Left forelimb (tissue), 1 donor: ENCODE data around the gene REXO4.

ENCODE experiments used
- DNase-seq: peaks from one replicate; pipeline ENCODE4 v3.0.0-alpha.2; 2018; ENCODE audit warnings: low spot score

The REXO4 gene

DNA sequence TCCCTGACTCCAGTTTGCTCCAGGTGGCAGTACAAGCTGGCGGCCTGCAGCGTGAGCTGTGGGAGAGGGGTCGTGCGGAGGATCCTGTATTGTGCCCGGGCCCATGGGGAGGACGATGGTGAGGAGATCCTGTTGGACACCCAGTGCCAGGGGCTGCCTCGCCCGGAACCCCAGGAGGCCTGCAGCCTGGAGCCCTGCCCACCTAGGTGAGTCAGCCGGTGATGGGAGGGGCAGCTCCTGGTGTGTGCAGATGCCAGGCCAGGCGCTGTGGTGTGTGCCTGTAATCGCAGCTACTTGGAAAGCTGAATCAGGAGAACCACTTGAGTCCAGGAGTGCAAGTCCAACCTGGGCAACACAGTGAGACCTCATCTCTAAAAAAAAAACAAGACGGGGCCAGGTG is 31.9 kb upstream of the REXO4 start:
- no peak for DNase-seq

DNA sequence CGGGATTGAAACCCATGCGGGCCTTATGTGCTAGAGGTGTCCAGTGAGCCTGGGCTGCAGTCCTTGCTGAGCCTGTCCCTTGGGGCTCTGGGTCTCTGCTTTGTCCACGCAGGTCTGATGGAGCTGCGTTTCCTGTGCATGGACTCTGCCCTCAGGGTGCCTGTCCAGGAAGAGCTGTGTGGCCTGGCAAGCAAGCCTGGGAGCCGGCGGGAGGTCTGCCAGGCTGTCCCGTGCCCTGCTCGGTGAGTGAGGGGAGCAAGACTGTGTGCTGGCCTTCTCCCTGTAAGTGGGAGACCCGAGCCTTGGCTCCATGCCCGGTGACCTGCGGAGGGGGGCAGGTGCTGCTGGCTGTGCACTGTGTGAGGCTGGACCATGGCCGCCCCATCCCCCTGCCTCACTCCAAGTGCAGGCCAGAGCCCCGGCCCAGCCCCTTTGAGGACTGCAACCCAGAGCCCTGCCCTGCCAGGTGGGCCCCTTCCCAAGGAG is 30.7 kb upstream of the REXO4 start:
- no peak for DNase-seq

DNA sequence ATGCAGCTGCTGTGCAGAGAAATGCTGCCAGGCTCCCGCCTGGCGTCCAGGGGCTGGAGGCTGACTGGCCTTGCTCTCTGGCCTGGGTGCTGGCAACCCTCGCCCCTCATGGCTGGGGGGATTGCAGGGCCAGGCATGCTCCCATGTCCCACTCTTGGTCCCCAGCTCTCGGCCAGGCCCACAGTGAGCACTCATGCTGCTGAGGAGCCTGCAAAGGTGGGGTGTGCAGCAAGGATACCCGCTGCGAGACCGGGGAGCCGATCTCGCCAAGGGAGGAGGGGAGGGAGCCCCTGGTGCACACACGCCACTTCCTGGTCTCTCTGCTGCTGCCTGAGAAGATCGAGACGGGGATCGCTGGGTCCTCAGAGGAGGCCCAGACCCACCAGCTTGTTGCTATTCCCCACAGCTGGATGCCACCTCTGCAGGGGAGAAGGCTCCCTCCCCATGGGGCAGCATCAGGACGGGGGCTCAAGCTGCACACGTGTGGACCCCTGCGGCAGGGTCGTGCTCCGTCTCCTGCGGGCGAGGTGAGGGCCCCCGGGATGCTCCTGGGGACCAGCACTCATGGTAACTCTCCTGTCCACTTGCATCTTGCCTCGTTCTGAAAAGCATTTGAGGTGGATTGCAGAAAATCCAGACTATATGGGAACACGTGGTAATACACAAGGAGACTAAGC is 27.6 kb upstream of the REXO4 start:
- DNase-seq = no peak

DNA sequence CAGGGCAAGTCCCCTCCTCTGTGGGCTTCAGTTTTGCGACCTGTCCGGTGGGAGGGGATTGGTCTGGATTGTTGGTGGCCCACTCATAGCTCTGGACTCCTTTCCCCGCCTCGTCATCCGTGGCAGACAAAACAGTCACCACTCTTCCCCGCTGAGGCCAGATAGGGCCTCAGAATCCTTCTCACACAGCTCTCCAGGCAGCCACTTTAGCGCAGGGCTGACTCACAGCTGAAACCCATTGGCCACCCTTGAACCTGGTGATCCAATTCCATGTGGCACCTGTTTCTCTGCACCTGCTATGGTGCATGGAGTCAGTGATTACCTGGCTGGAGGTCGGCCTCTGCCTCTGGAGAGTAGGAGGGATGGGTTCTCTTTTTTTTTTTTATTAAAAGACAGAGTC is 26.2 kb upstream of the REXO4 start:
- DNase-seq = no peak

DNA sequence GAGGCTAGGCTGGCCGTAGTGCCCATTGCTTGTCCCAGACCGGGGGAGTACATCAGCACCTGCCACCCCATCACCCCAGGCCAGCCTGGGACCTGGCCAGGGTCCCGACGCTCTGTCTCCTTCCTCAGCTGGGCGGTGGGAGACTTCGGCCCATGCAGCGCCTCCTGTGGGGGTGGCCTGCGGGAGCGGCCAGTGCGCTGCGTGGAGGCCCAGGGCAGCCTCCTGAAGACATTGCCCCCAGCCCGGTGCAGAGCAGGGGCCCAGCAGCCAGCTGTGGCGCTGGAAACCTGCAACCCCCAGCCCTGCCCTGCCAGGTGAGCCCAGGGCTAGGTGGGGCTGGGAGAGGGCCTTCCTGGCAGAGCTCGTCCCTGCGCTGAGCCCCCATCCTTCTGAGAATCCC is 25.4 kb upstream of the REXO4 start:
- no peak for DNase-seq

DNA sequence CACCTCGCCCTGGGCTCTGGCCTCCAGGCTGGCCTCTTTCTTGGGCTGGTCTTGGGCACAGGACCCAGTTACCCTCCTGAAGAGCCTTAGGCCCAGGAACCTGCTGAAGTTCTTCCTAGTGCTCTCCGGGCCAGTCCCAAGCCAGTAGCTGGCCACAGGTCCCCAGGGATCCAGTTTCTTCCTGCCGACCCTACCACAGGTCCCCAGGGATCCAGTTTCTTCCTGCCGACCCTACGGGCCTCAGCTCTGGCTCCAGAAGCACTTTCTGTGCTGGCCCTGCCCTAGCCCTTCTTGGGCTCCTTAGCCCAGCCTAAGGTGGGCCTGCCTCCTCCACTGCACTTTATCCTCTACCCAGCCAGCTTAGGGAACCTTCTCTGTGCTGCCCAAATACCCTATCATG is 23.8 kb upstream of the REXO4 start:
- DNase-seq = no peak

DNA sequence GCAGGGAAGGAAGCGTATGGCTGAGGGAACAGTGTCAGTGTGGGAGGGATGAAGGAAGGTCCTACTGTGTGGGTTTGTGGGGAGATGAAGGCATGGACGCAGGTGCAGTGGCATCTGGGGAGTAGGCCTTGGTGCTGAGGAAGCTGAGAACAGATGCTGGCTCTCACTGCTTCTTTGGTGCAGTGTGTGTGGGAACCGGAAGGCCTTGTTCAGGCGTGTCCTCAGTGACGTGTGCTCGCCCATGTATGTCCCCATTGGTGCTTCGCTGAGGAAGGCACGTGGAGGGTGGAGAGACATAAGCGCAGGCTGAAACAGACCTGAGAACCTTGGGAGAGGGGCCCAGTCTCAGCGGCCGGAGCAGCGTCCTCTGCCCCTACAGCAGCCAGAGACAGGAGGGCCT is 23.1 kb upstream of the REXO4 start:
- no peak for DNase-seq

DNA sequence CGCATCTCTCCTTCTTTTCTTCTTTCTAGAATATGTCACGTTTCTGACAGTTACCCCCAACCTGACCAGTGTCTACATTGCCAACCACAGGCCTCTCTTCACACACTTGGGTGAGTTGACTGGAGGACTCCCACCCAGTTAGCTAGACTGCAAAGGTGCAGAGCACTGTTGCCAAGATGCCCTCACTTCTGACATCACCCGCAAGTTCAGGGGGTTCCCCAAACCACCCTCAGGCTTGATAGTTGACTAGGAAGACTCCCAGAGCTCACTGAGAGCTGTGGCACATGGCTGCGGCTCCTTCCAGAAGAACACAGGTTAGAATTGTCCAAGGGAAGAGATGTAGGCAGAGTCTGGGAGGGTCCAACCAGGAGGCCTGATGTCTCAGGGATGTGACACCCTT is 21.5 kb upstream of the REXO4 start:
- no peak for DNase-seq

DNA sequence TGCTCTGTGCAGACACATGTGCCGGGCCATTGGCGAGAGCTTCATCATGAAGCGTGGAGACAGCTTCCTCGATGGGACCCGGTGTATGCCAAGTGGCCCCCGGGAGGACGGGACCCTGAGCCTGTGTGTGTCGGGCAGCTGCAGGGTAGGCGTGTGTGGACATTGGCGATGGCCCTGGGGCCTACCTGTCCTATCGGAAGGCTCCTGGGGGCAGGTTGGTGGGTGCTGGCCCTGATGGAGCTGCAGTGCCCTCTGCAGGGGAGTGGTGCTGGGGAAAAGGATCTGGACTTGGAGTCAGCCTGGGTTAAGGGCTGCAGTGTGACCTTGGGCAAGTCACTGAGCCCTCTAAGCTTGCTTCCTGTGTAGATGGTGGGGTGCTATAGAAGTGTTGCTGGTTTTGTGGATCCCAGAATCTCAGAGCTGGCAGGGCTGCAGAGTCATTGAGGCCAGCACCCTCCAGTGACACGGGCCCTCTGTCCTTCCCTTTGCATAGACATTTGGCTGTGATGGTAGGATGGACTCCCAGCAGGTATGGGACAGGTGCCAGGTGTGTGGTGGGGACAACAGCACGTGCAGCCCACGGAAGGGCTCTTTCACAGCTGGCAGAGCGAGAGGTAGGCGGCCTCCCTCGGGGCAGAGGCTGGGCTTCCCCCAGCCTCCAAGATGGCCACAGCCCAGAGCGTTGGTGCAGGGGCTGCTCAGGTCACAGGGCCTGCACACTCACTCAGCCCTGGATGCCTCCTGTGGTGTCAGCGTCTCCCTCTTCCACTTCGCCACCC is 20.1 kb upstream of the REXO4 start:
- no peak for DNase-seq

DNA sequence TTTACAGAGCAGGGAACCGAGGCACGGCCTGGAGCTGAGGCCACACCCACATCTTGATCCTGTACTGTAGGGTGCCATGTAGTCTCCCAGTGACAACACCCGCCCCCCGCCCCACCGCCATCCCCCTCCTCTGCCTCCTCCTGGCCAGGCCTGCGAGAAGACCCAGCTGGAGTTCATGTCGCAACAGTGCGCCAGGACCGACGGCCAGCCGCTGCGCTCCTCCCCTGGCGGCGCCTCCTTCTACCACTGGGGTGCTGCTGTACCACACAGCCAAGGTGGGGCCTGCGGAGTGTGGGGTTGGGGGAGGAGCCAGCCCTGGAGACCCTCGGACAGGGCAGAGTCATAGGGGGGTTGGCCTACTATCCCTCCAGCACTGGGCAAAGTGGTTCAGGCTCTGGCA is 18.9 kb upstream of the REXO4 start:
- DNase-seq = no peak

DNA sequence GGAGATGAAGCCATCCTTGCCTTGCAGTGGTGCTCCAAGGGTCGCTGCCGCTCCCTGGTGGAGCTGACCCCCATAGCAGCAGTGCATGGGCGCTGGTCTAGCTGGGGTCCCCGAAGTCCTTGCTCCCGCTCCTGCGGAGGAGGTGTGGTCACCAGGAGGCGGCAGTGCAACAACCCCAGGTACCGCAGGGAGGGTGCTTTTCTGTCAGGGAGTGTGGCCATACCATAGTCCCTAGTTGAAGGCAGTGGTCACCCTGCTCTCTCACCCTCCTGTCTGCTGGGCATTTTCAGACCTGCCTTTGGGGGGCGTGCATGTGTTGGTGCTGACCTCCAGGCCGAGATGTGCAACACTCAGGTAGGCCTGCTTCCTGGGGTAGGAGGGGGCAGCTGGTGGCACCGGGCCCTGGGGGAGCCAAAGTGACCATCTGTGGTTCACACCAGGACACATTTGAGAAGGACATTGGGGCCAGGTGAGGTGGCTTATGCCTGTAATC is 15.6 kb upstream of the REXO4 start:
- DNase-seq = no peak

DNA sequence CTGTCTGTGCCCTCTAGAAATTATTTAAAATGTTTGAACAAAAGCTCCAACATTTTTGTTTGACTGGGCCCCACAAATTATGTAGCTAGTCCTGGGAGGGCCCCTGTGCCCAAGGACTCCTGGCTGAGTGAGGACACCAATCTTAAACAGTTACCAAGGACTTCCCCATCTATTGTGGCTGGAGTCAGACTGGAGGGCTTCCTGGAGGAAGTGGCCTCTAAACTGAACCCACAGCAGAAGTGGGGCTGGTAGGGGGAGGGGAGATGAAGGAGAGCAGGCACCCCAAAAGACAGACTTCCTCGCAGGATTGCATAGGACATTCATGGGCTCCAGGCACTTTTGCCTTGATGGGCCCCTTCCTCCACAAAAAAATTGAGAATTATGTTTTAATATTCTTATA is 12.4 kb upstream of the REXO4 start:
- no peak for DNase-seq

DNA sequence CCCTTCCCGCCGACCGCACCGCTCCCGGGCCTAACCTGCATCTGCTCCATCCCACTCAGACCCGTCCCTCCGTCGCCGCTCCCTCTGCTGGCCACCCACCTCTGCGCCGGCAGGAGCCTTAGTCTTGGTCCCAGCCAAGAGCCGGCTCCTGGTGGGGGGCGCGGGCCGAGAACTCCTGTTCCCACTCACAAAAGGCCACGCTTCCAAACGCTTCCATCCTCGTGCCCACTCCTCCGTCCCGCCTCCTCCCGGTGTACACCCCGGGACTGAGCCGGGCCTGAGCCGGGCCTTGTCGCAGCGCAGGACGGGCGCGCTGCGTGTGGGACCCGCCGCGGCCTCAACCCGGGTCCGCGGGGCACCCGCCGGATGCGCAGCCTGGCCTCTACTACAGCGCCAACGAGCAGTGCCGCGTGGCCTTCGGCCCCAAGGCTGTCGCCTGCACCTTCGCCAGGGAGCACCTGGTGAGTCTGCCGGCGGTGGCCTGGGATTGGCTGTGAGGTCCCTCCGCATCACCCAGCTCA is 11.9 kb upstream of the REXO4 start:
- DNase-seq = no peak

DNA sequence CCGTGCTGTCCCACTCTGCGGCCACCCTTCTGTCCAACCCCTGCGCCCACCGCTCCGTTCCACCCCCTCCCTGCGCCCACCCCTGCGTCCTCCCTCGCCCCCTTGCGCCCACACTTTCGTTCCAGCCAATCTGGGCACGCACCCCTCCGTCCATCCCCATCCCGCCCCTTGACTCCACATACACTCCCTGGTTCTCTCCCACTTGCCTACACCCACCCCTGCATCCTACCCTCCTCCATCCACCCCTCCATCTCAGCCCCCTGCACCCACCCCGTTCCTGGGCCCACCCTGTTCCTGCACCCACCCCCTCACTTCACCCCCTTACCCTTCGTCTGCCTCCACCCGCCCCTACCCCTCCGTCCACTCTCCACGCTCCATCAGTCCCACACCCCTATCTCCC is 11.4 kb upstream of the REXO4 start:
- DNase-seq = no peak

DNA sequence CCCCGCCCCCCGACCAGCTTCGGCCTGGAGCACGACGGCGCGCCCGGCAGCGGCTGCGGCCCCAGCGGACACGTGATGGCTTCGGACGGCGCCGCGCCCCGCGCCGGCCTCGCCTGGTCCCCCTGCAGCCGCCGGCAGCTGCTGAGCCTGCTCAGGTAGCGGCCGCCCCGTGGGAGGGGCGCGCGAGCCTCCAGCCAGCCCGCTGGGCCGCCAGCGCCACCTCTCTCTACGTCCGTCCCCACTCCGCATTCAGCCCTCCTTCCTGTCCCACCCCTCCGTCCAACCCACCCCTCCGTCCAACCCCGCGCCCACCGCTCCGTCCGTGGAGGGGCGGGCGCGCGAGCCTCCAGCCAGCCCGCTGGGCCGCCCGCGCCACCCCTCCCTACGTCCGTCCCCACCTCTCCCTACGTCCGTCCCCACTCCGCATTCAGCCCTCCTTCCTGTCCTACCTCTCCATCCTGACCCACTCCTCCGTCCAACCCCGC is 10.8 kb upstream of the REXO4 start:
- no peak for DNase-seq

DNA sequence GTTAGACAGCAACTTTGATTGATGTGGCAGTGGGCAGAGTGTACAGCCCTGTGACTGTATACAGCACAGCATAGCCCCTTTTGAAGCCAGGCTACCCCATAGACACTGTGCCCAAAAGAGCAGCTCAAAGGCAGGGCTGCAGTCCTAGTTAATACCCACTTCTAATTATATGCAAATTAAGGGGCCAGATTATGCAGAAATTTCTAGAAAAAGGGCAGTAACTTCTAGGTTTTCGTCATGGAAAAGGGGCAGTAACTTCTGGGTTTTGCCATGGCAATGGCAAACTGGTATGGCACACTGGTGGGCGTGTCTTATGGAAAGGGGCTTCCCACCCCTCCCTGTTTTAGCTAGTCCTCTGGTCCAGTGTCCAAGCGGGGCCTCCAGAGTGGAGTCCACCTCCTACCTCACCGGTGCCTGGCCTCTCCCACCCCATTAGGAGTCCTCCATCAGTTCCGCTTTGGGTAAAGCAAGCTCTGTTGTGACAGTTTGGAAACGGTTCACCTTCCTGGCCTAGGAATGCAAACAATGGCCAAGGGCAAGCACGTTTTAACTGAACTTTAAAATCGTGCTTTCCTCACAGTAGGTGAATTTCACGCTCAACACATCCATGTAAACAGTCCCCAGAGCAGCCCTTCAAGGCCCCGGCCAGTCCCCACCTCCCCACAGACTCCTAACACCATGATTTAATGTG is 10.0 kb upstream of the REXO4 start:
- no peak for DNase-seq

DNA sequence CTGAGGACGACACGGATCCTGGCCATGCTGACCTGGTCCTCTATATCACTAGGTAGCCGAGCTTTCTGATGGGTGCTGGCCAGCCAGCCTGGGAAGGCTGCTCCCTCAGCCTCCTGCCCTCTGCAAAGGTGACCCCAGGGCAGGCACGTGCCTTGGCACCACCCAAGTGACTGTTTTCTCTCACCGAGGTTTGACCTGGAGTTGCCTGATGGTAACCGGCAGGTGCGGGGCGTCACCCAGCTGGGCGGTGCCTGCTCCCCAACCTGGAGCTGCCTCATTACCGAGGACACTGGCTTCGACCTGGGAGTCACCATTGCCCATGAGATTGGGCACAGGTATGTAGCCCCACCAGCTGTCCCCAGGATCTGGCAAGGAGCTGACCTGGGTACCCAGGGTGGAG is 8.2 kb upstream of the REXO4 start:
- DNase-seq = no peak

DNA sequence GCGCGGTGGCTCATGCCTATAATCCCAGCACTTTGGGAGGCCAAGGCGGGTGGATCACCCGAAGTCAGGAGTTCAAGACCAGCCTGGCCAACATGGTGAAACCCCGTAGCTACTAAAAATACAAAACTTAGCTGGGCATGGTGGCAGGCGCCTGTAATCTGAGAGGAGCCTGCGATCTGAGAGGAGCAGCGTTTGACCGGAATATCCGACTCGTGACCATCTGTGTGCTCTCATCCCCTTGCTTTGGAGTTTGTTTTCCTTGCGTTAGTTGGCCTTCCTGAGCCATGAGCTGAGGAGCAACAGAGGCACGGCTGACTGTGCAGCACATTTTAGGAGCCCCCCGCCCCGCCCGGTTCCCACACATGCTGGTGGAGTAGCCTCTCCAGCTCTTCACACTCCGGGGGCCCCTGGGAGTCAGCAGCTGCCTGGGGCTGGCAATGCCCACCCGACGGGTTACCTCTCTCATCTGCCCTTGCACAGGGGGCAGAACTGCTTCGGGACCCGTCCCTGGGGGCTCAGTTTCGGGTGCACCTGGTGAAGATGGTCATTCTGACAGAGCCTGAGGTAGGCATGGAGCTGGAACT is 7.3 kb upstream of the REXO4 start:
- no peak for DNase-seq

DNA sequence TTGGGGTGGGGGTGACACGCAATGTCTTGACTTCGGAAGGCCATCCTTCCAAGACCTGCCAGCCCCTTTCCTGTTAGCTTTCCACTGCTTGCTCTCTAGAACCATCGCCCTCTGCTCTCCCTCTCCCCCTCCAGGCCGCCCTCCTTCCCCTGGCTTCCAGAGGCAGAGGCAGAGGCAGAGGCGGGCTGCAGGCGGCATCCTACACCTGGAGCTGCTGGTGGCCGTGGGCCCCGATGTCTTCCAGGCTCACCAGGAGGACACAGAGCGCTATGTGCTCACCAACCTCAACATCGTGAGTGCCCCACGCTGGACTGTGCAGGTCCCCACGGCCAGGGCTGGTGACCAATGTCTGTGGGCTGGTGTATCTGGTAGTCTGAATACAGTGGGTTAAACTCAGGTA is 6.4 kb upstream of the REXO4 start:
- DNase-seq = no peak

DNA sequence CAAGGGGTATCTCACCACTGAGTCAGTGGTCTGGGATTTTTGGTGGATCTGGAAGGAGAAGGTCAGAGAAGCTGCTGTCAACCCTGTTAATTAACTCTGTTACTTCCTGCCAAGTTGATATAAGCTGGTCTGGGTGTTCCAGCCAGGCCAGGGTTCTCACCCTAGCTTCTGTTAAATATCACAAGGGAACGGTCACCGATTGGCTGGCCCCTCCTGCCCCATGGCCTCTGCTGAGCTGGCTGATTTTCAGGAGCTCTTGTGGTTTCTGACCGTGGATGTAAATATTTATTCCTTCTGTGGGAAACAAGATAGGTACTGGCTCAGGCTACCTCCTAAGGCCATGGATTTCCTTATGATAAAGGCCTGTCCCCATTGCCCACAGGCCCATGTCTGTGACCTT is 5.4 kb upstream of the REXO4 start:
- DNase-seq = no peak

DNA sequence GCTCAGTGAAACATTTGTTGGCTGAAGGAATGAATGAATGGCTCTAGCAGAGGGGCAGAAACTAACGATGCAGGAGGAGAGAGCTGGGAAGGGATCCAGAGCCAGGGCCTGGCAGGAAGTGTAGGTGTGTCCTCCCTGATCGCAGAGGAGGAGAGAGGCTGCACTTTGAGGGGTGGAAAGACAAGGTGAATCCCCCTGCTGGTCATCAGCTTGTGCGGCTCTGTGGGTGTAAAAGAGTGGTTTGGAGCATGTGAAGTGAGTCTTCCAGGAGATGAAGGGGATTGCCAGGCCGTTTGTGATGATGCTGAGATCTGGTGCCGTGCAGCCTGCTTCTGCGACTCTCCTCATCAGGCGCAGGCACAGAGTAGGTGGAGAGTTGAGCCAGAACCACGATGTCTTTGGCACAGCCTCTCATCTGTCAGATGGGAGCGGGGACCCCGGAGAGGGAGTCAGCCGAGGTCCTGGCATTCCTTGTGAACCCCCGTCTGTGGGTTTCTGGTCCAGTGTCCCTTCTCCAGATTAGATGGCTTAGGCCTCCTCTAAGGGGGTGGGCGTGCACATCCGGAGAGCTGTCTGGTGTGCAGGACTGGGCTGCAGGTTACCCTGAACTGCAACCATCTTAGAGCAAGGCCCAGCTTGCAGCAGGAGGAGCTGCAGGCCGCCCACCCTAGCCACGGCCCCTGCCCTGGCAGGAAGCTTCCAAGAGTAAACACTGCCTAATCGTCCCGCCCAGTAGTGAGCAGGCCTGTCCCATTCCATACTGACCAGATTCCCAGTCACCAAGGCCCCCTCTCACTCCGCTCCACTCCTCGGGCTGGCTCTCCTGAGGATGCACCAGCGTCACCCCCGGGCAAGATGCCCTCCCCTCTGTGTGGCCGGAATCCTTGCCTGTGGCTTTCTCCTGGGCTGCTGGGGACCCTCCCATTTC is 4.1 kb upstream of the REXO4 start, which contains the start of gene ADAMTS13:
TSS of gene ADAMTS13 (plus strand) at position 753 of the 928 bp plus-strand sequence. CDS start at position 830, 77 bp downstream.
- DNase-seq = no peak
